GM21381 (cell line): ENCODE results near the gene UGT2B15.
A peak's percentile ranks its signal among the peaks of the same experiment; 100 is the strongest.

Source experiments
- ATAC-seq: cut with Tn5 transposase; IDR thresholded peaks from one replicate; pipeline ENCODE4 v1.9.1; 2021; ENCODE audit warnings: mild to moderate bottlenecking, moderate library complexity; ENCODE audit not compliant: unreplicated experiment

Gene UGT2B15

DNA sequence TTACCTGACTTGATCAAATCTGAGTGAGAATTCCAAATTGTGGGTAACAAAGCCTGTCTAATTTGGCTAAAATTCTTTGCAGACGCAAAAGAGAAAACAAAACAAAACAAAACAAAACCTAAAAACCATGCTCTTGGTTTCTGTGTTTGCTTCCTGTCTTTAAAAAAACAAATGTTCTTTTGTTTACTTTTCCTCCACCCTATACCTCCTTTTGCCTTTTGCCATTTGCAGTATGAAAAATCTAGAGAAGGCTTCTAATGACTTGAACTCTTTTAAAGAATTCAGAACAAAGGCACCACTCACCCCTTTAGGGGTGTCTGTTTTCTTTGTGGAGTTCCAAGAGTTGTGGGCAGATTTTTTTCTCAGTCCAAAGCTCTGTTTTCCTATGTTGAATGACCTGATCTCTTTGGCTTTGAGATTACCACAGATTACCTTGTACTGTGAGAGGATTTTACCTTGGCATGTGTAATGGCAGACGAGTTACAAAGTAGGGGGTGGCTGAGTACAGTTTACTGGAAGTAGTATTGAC is 13.9 kb downstream of the UGT2B15 start:
- peak; percentile 53 for ATAC-seq

DNA sequence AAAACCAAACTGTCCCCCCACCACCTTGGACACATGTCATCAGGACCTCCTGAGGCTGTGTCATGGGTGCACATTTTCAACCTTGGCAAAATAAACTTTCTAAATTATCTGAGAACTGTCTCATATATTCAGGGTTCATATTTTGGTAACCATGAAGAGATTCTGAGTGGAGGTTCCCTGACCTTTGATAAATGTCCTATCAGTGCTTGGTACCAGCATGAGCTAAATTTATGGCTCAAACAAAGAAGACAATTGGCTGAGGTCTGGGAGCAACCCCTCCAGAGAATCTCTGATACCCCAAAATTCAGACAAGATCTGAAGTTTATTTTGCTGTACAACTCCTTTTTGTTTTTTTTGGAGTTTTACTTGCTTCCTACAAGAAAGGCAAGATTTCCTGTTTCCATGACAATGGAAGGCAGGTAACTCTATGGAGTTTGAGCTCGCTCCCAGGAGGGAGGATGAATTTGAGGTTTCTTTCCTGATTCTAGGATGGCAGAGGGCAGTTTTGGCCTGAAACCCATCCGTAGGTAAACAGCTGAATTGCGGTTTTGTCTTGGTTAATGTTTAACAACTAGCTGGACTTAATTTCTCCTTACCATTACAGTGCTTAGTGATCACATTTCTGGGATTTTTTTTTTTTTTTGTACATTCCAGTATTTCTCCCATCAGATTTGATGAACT is 14.5 kb downstream of the UGT2B15 start:
- peak; percentile 20 for ATAC-seq

DNA sequence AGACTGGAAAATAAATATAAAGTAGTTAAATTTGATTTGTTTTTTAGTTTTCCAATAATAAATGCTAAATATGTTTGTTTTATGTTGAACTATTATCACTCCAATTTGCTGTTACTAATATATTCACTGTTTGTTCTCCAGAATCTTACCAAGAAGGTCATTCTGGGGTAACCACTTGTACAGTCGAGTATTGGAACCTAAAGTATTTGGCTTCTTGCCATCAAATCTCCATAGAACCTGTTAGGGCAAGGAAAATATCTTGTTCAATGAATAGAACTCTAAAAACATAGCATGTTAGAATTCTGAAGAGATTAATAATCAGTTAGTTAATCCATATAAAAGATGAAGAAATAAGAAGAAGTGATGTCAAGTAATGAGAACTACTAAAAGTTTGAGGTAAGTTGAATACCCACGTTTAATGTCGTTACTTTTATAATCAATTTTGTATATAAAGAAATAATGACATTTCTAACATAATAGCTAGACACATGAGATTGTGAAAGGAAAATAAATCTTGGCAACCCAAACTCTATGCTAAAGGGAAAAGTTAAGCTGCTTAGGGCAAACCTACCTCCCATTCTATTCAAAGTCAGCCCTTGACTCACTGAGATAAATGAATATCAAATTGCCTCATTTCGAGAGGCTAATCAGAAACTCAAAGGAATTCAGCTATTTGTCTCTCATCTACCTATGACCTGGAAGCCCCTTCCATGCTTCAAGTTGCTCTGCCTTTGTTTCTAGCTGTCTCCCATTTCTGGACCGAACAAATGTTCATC is 15.3 kb downstream of the UGT2B15 start:
- no peak for ATAC-seq

DNA sequence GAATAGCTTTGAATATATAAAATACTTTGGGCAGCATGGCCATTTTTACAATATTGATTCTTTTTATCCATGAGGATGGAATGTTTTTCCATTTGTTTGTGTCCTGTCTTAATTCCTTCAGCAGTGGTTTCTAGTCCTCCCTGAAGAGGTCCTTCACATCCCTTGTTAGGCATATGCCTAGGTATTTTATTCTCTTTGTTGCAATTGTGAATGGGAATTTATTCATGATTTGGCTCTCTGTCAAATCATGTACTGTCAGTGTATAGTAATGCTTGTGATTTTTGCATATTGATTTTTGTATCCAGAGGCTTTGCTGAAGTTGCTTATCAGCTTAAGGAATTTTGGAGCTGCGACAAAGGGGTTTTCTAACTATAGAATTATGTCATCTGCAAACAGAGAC is 18.5 kb downstream of the UGT2B15 start:
- no peak for ATAC-seq

DNA sequence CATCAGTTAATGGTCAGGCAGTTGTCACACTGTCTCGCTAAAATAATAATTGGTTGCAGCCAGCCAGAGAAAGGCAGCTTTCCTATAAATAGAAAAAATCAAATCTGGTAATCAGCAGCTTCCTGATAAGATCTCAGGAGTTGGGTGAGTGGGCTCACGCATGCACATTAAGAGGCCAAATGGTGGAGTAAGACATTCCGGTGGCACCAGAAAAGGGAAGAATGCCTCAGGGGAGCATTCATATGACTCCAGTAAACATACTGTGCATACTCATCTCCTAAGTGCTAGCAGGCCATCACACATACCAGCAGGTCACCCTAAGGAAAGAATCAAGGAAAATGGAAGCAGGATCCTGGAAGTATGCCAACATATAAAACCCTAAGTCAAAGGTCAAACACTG is 40.1 kb downstream of the UGT2B15 start:
- ATAC-seq: no peak

DNA sequence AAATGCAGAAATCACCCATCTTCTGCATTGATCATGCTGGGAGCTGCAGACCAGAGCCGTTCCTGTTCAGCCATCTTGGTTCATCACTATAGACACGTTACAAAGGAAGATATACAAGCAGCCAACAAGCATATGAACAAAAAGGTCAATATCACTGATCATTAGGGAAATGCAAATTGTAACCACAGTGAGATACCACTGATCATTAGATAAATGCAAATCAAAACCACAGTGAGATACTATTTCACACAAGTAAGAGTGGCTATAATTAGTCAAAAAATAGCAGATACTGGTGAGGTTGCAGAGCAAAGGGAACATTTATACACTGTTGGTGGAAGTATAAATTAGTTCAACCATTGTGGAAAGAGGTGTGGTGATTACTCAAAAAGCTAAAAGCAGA is 47.7 kb downstream of the UGT2B15 start:
- ATAC-seq: peak; percentile 79

DNA sequence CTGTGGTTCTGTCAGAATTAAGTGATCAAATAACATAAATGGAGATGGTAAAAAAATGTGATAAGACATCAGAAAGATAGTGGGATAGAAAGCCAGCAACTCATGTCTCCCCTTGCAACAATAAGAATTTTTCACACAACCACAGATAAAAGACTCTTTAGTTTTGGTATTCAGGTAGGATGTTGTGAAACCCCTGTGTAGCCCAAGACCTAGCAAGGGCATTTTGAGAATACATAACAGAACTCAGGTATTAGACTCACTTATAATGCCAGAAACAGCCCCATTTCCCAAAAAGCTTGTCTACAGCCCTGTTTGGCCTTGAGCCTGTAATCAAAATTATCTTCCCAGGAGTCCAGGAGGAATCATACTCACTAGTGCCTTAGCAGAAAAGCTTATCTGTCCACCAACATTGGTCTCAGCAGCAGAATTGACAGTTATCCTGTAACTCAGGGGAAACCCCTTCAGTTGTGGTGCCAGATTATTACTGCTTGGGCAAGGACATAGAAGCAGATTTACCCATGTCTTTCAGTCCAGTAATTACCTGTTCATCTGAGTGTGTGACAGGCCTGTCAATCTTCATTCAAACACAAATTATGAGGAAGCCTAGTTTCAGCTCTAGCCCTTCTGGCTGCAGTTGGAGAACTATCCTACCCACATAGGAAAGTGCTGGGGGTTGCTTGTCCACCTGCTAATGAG is 53.3 kb downstream of the UGT2B15 start:
- peak; percentile 73 for ATAC-seq

DNA sequence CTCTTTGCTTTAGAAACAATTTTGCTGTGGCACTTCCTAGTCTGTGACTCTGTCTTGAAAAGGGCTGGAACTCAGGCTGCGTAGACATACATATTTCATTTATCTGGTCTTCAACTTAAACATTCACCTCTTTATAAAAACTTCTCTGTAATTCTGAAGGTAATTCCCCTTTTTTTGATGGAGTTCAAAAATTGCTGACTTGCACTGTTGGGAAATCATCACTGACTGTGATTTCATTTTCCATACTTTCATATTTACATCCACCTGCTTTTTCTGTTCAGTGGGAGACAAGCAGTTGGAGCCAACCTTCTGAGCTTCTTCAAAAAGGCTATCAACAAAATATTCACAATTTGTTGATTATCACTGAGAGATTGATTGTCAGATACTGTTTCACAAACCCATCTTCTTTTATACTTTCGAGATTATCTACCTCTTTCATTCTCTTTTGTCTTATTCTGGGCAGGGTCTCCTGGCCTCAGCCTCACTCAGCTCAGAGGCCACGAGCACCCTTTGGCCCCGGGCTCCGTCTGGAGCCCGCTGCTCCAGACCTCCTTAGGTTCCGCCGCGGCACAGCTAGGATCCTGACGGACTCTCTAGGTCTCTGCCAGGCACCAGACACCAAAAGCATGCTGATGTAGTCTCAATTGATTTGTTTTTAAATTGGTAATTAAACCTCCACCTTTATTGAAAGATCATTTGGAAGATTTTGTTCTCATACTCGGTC is 54.6 kb downstream of the UGT2B15 start:
- ATAC-seq: no peak

DNA sequence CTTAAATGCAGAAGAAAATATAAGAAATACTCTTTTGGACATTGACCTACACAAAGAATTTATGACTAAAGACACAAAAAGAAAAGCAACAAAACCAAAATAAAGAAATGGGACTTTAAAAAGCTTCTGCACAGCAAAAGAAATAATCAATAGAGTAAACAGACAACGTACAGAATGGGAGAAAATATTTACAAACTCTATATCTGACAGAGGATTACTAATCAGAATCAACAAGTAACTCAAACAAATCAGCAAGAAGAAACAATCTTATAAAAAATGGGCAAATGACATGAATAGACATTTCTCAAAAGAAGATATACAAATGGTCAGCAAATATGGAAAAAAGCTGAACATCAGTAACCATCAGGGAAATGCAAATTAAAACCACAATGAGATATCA is 56.7 kb downstream of the UGT2B15 start:
- ATAC-seq: no peak

DNA sequence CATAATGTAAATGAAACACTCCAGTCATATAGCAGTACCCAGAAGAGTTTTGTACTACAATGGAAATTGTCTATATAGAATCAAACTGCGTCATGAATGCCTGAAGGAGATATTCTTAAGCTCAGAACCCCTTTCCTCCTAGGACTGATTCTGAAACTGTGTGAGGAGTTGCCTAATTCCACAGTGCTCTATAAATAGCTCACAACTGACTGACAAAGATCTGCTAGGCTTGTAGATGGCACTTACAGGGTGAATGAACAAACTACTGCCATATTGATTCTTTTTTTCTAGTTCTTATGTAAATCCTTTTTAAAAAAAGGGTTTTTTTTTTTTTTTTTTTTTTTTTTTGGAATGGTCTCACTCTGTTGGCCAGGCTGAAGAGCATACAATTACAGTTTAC is 64.2 kb downstream of the UGT2B15 start:
- ATAC-seq: no peak

DNA sequence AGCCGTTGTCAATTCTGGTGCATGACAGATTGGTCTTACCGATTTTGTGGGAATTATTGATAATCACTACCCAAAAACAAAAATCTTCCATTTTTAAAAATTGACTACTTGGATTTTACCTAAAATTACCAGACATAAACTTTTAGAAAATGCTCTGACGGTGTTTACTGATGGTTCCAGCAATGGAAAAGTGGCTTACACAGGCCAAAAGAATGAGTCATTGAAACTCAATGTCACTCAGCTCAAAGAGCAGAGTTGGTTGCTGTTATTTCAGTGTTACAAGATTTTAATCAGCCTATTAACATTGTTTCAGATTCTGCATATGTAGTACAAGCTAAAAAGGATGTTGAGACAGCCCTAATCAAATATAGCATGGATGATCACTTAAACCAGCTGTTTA is 71.3 kb downstream of the UGT2B15 start:
- ATAC-seq: no peak

DNA sequence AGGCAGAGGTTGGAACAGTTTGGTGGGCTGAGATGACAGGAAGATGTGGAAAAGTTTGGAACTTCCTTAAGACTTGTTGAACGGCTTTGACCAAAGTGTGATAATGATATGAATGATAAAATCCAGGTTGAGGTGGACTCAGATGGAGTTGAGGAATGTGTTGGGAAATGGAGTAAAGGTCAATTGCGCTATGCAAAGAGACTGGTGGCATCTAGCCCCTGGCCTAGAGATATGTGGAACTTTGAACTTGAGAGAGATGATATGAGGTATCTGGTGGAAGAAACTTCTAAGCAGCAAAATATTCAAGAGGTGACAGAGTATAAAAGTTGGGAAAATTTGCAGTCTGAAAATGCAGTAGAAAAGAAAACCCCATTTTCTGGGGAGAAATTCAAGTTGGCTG is 73.0 kb downstream of the UGT2B15 start:
- ATAC-seq: no peak
